Measurements from ENCODE around the gene SLC10A7.

The SLC10A7 gene

DNA sequence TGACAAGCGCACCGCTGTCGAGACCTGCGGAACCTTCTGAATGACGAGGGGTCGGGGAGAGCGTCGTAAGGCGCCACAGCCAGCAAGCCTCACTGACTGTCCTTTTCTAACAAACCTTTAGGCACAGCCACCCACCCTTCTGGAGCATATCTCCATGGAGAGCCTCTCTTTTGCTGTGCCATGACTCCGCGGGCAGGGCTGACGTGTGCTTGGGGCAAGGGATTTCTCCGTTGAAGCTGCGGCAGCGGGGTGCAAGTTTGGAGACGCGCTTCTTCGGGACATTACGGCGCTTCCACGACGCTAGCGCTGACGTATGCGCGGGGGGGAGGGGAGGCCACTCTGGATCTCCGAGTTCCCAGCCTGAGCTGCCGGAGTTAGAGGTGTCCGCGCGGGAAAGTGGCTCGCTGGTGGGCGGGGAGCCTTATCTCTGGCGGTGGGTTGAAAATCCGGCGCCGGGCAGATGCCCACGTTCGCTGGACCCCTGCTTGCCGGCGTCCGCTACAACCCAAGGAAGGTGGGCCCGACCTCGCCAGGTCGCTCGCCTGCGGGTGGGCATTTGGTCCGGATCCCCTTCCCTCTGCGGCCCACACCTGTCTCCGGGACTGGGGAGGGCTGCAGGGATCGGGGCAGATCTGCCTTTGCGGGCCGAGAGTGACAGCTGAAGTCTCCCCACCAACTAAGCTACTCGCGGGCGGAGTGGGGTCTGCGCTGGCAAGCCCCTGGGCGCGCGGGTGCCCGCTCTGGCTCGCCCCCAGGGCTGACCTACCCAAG lies 543 bp upstream of the SLC10A7 start:
- Histone ChIP-seq H3K27me3 (ENCODE audit: control insufficient read depth, insufficient read depth, low read length, poor library complexity, severe bottlenecking) (peaks cover 33% of the 10 kb centered on the region), H3K27ac (ENCODE audit: insufficient read depth, low read depth, low read length, poor library complexity, severe bottlenecking) (peak overlapping the region; percentile 52), H3K9me3 (ENCODE audit: control insufficient read depth, low read length) (no peaks in the 10 kb centered on the region), H3K36me3 (ENCODE audit: control insufficient read depth, insufficient read depth, low read length) (no peaks in the 10 kb centered on the region), H3K4me1 (ENCODE audit: control insufficient read depth, insufficient read depth, low read length) (no peaks in the 10 kb centered on the region), H3K4me3 (ENCODE audit: insufficient read depth, low read depth, low read length) (peak overlapping the region; percentile 74)
- 0% methylated on average over 62 of the region's 62 CpGs for WGBS, 2 experiments

DNA sequence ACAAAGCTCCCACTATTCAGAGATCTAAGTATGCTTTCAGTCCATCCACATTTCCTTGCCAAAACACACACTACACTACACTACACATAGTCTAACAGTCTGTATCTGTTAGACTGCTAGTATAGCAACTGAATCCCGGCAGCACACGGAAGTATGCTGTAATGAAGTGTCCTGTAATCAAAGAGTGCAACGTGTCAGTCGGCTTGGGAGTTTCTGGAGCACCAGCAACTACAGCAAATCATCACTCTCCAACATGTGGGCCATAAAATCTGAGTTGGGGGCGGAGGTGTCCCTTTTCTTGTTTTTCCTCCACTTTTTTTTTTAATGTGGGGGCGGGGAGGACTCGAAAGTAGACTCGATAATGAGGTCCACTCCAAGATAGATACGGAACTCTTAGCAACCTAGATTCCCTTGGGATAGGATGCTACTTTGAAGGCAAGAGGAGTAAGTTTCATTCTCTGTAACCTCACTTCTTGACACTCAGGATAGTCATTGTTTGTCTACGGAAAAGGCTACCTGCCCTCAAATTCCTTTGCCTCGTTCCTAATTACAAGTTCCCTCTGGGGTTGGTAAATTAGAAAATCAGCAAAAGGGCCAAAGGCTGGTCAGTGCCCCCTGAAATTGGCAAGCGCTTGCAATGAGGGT lies 722 bp downstream of the SLC10A7 start:
- Histone ChIP-seq H3K4me3 (ENCODE audit: insufficient read depth, low read depth, low read length) (peak overlapping the region; percentile 74), H3K36me3 (ENCODE audit: control insufficient read depth, insufficient read depth, low read length) (no peaks in the 10 kb centered on the region), H3K27me3 (ENCODE audit: control insufficient read depth, insufficient read depth, low read length, poor library complexity, severe bottlenecking) (peaks cover 33% of the 10 kb centered on the region), H3K27ac (ENCODE audit: insufficient read depth, low read depth, low read length, poor library complexity, severe bottlenecking) (peak overlapping the region; percentile 27), H3K4me1 (ENCODE audit: control insufficient read depth, insufficient read depth, low read length) (no peaks in the 10 kb centered on the region), H3K9me3 (ENCODE audit: control insufficient read depth, low read length) (no peaks in the 10 kb centered on the region)
- WGBS, 2 experiments, result 0 to 4% methylated on average over 9 to 11 of the region's 12 CpGs

DNA sequence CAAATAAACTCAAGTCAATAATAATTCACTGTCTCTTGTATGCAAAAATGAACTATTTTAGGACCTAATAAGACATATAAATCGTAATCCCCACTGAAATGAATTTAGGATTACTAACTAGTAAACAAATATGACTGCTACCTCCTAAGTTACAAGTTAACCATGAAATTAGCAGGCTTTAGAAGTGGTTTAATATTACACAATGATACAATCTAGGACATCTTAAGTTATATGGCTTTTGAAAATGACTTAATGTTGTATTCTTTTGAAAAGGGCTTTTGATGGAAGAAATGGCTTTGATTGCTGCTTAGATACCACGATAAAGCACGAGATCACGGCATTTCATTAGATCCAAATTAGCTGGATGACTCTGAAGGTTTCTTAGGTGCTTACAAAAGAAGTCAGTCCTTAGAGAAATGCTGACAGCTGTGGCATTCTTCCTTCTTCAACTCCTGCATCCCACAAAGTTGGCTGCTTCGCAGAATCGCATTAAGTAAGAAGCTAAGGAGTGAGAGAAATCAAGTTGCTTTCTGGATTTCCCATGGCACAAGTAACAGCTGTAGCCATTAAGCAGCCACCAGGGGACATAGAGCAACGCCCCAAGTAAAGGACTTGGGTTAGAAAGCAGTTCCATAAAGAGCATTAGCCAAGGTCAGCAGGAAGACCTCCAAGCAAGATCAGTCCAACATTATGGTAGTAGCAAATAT lies 6.9 kb downstream of the SLC10A7 start:
- Histone ChIP-seq H3K27me3 (ENCODE audit: control insufficient read depth, insufficient read depth, low read length, poor library complexity, severe bottlenecking) (peaks cover 6% of the 10 kb centered on the region), H3K36me3 (ENCODE audit: control insufficient read depth, insufficient read depth, low read length) (no peaks in the 10 kb centered on the region), H3K27ac (ENCODE audit: insufficient read depth, low read depth, low read length, poor library complexity, severe bottlenecking) (no peak overlapping the region), H3K4me3 (ENCODE audit: insufficient read depth, low read depth, low read length) (no peak overlapping the region), H3K9me3 (ENCODE audit: control insufficient read depth, low read length) (no peaks in the 10 kb centered on the region), H3K4me1 (ENCODE audit: control insufficient read depth, insufficient read depth, low read length) (no peaks in the 10 kb centered on the region)
- WGBS, 2 experiments, result 86 to 88% methylated on average over 6 to 7 of the region's 7 CpGs

DNA sequence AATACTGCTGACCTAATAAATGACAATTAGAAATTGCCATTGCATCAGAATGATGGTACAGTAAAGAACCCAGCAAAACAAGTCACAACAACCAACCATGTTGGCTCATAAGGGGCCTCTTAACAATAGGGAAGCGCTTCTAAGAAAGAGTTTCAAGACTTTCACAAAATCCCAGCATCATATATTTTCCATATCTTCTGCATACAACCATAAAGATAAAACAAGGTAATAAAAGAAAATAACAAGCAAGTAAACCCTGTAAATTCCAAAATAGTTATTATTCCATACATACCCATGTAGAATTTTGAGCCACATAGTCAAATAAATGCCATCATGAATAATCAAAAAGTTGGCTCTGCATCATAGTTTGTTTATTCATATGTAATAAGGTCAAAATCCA lies 8.2 kb downstream of the SLC10A7 start:
- no peak overlapping the region for H3K27ac ChIP-seq (ENCODE audit: insufficient read depth, low read depth, low read length, poor library complexity, severe bottlenecking)
- no peaks in the 10 kb centered on the region for H3K27me3 ChIP-seq (ENCODE audit: control insufficient read depth, insufficient read depth, low read length, poor library complexity, severe bottlenecking)
- no peaks in the 10 kb centered on the region for H3K9me3 ChIP-seq (ENCODE audit: control insufficient read depth, low read length)
- H3K36me3 ChIP-seq (ENCODE audit: control insufficient read depth, insufficient read depth, low read length), result no peaks in the 10 kb centered on the region
- WGBS, 2 experiments, result 92 to 100% methylated on average over 1 of the region's 1 CpG
- no peak overlapping the region for H3K4me3 ChIP-seq (ENCODE audit: insufficient read depth, low read depth, low read length)
- H3K4me1 ChIP-seq (ENCODE audit: control insufficient read depth, insufficient read depth, low read length), result no peaks in the 10 kb centered on the region

DNA sequence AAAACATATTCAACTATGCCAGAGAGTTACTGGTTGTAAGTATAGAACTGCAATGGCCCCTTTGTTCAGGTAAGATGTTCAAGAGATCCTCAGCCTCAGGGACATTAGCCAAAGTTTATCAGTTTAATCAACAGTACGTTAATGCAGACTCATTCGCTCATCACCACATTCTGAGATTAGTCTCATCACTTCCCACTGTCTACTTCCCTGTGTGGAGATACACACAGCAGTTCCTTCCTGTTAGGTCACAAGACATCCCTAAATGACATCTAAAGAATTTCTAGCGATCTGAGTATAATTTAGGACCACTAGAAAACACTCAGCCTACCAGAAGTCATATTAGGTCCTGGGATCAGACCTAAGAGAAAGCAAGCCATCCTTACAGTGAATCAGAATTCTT lies 10.4 kb downstream of the SLC10A7 start:
- H3K27ac ChIP-seq (ENCODE audit: insufficient read depth, low read depth, low read length, poor library complexity, severe bottlenecking), result no peak overlapping the region
- H3K9me3 ChIP-seq (ENCODE audit: control insufficient read depth, low read length), result no peaks in the 10 kb centered on the region
- no peaks in the 10 kb centered on the region for H3K36me3 ChIP-seq (ENCODE audit: control insufficient read depth, insufficient read depth, low read length)
- no peaks in the 10 kb centered on the region for H3K4me1 ChIP-seq (ENCODE audit: control insufficient read depth, insufficient read depth, low read length)
- H3K4me3 ChIP-seq (ENCODE audit: insufficient read depth, low read depth, low read length), result no peak overlapping the region
- WGBS, 2 experiments, result 90 to 93% methylated on average over 3 of the region's 3 CpGs
- no peaks in the 10 kb centered on the region for H3K27me3 ChIP-seq (ENCODE audit: control insufficient read depth, insufficient read depth, low read length, poor library complexity, severe bottlenecking)

DNA sequence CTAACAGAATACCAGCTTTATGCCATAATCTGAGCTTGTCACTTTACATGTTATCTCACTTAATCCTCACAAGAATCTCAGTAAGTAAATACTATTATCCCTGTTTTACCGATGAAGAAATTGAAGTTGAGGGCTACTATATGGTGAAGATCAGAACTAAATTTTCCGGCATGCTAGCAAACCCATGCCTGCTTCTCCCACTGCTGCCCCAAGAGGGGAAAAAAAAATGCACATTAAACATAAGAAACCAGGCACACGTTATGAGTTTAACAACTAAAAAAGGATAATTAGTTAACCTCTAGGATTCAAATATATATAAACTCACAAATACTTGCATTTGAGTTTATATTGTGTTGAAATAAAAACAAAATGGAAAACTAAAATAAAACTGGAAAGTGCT lies 10.8 kb downstream of the SLC10A7 start:
- no peak overlapping the region for H3K27ac ChIP-seq (ENCODE audit: insufficient read depth, low read depth, low read length, poor library complexity, severe bottlenecking)
- no peak overlapping the region for H3K4me3 ChIP-seq (ENCODE audit: insufficient read depth, low read depth, low read length)
- 94% methylated on average over 2 of the region's 3 CpGs; no CpG with 5 or more reads in 1 of the 2 experiments for WGBS, 2 experiments
- no peaks in the 10 kb centered on the region for H3K9me3 ChIP-seq (ENCODE audit: control insufficient read depth, low read length)
- H3K36me3 ChIP-seq (ENCODE audit: control insufficient read depth, insufficient read depth, low read length), result no peaks in the 10 kb centered on the region
- H3K27me3 ChIP-seq (ENCODE audit: control insufficient read depth, insufficient read depth, low read length, poor library complexity, severe bottlenecking), result no peaks in the 10 kb centered on the region
- no peaks in the 10 kb centered on the region for H3K4me1 ChIP-seq (ENCODE audit: control insufficient read depth, insufficient read depth, low read length)

DNA sequence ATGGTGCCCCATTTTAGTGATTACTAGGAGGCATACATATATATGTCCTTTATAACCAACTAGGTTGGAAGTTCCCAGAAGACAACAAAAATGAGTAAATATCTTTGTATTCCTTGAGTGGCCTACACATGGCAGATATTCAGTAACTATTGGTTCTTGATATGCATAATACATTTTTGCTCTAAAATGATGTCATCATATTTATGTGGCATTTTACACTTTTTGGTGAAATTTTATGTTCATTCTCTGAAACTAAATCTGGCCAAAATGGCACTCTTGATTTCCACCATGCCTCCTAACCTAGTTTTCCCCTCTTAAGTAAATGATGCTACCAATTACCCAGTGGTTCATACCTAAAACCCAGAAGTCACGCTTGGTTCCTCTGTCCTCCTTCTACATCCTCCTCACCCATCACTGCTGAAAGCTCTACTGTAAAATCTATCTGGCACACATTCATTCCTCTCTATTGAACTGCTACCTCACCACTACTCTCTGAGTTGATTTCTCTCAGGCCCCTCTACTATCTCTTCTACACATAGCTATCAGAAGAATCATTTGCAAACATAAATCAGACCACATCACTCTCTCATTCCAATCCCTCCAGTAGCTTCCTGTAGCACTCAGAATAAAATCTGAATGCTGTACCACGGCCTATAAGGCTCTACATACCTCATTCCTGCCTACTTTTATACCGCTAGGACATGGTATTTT lies 13.4 kb downstream of the SLC10A7 start:
- no peaks in the 10 kb centered on the region for H3K4me1 ChIP-seq (ENCODE audit: control insufficient read depth, insufficient read depth, low read length)
- H3K27me3 ChIP-seq (ENCODE audit: control insufficient read depth, insufficient read depth, low read length, poor library complexity, severe bottlenecking), result no peaks in the 10 kb centered on the region
- H3K9me3 ChIP-seq (ENCODE audit: control insufficient read depth, low read length), result no peaks in the 10 kb centered on the region
- H3K4me3 ChIP-seq (ENCODE audit: insufficient read depth, low read depth, low read length), result no peak overlapping the region
- no peaks in the 10 kb centered on the region for H3K36me3 ChIP-seq (ENCODE audit: control insufficient read depth, insufficient read depth, low read length)
- H3K27ac ChIP-seq (ENCODE audit: insufficient read depth, low read depth, low read length, poor library complexity, severe bottlenecking), result no peak overlapping the region
- 89 to 93% methylated on average over 3 of the region's 3 CpGs for WGBS, 2 experiments

DNA sequence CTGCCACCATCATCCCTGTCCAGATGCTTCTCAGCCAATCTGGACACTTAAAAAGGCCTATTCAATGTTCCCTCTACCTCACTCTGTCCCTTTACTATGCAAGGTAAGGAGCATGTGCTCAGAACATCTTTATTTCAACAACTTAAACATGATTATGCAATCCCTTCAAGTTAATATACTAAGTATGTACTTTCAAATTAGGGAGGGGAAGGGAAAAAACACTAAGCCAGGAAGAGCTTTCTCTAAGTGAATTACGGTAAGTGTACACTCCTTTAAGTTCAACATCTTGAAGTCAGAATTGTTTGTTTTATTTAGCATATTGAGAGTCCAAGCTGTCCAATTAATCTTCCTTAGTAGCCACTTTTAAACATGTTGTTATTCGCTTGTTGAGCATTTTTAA lies 14.1 kb downstream of the SLC10A7 start:
- Histone ChIP-seq H3K9me3 (ENCODE audit: control insufficient read depth, low read length) (no peaks in the 10 kb centered on the region), H3K27ac (ENCODE audit: insufficient read depth, low read depth, low read length, poor library complexity, severe bottlenecking) (no peak overlapping the region), H3K27me3 (ENCODE audit: control insufficient read depth, insufficient read depth, low read length, poor library complexity, severe bottlenecking) (no peaks in the 10 kb centered on the region), H3K4me1 (ENCODE audit: control insufficient read depth, insufficient read depth, low read length) (no peaks in the 10 kb centered on the region), H3K4me3 (ENCODE audit: insufficient read depth, low read depth, low read length) (no peak overlapping the region), H3K36me3 (ENCODE audit: control insufficient read depth, insufficient read depth, low read length) (no peaks in the 10 kb centered on the region)
- WGBS, 2 experiments, result 94 to 95% methylated on average over 2 of the region's 2 CpGs

DNA sequence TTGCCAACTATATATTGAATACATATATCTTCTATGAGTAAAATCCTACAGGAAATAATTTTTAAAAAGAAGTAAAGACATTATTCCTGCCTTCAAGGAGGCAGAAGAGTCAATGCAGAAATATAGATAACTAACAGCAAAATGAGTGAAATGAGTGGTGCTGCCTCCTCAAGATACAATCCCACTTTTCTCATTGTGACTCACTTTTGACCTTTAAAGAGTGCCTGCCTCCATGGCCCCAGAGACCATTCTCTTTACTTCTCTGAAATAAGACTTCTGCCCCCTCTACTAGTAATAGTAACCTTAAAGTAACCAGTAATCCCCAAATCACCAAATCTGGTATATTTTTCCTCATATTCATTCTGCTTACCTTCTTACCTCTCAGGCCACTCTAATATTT lies 15.5 kb downstream of the SLC10A7 start:
- Histone ChIP-seq H3K36me3 (ENCODE audit: control insufficient read depth, insufficient read depth, low read length) (no peaks in the 10 kb centered on the region), H3K4me1 (ENCODE audit: control insufficient read depth, insufficient read depth, low read length) (no peaks in the 10 kb centered on the region), H3K9me3 (ENCODE audit: control insufficient read depth, low read length) (no peaks in the 10 kb centered on the region), H3K27ac (ENCODE audit: insufficient read depth, low read depth, low read length, poor library complexity, severe bottlenecking) (no peak overlapping the region), H3K27me3 (ENCODE audit: control insufficient read depth, insufficient read depth, low read length, poor library complexity, severe bottlenecking) (no peaks in the 10 kb centered on the region), H3K4me3 (ENCODE audit: insufficient read depth, low read depth, low read length) (no peak overlapping the region)

DNA sequence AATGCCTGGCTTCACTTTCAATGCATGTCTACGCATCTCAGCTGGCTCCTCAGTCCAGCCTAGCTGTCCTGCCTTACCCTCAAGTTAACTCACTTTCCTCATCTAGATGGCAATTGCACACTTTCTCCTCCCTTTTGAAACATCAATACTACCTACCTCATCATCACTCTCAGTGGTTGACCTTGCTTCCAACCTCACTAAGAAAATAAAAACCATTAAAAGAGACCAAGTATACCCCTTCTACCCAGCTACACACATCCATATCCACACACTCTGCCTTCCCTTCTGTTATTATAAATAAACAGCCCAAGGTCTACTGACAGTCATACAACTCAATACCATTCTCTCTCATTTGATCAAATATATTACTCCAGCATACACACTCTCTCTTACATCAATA lies 21.5 kb downstream of the SLC10A7 start:
- Histone ChIP-seq H3K4me3 (ENCODE audit: insufficient read depth, low read depth, low read length) (no peak overlapping the region), H3K9me3 (ENCODE audit: control insufficient read depth, low read length) (no peaks in the 10 kb centered on the region), H3K27me3 (ENCODE audit: control insufficient read depth, insufficient read depth, low read length, poor library complexity, severe bottlenecking) (no peaks in the 10 kb centered on the region), H3K4me1 (ENCODE audit: control insufficient read depth, insufficient read depth, low read length) (no peaks in the 10 kb centered on the region), H3K36me3 (ENCODE audit: control insufficient read depth, insufficient read depth, low read length) (no peaks in the 10 kb centered on the region), H3K27ac (ENCODE audit: insufficient read depth, low read depth, low read length, poor library complexity, severe bottlenecking) (no peak overlapping the region)
- WGBS, 2 experiments, result 96 to 98% methylated on average over 1 of the region's 1 CpG
